Esophagus squamous epithelium (tissue), 5 donors: ENCODE measurements around the gene ARFGAP1. TPM values are rescaled to one million over a fixed set of nuclear protein-coding genes. Genes with fewer than 3 reads are reported as not detected.

Experiments
- DNase-seq: peaks from one replicate; lab custom pipeline; 2025; lab: John Stamatoyannopoulos, UW
- H3K27ac ChIP-seq, 4 donors: fragments of 200-600 bp; sonication (generic); one replicate each; pipeline ENCODE4 v1.5.1; 2016 to 2019; ENCODE audit warnings: mild to moderate bottlenecking in 1 of 4
- H3K27me3 ChIP-seq, 4 donors: fragments of 200-600 bp; sonication (generic); 1 replicate in 3 of 4; 2 replicates in 1 of 4; pipeline versions ENCODE4 v1.5.1 to v1.6.0; 2017 to 2021; ENCODE audit warnings: antibody characterized with exemption in 1 of 4
- H3K36me3 ChIP-seq, 3 donors: fragments of 200-600 bp; sonication (generic); one replicate each; pipeline ENCODE4 v1.5.1; 2016 to 2019
- H3K4me1 ChIP-seq, 3 donors: fragments of 200-600 bp; sonication (generic); one replicate each; pipeline ENCODE4 v1.5.1; 2017 to 2019
- H3K4me3 ChIP-seq, 4 donors: fragments of 200-600 bp; sonication (generic); 1 replicate in 3 of 4; 2 replicates in 1 of 4; pipeline ENCODE4 v1.5.1; 2016 to 2019; ENCODE audit warnings: mild to moderate bottlenecking in 2 of 4, moderate library complexity in 1 of 4
- H3K9me3 ChIP-seq, 3 donors: fragments of 200-600 bp; sonication (generic); one replicate each; pipeline ENCODE4 v1.5.1; 2016 to 2019
- POLR2A ChIP-seq, 4 donors: fragments of 450-650 bp; IDR thresholded peaks; one replicate each; pipeline ENCODE4 v1.6.1; 2017; ENCODE audit warnings: antibody characterized with exemption in 4 of 4, mild to moderate bottlenecking in 4 of 4, moderate library complexity in 3 of 4
- WGBS, 2 donors: methylation state at CpG; one replicate each; pipeline ENCODE4 v1.1.5; 2018; 5-methylcytosine and 5-hydroxymethylcytosine counted together
- intact Hi-C: fragments of 100-400 bp; cut with DNase I; formaldehyde crosslinking; loops from one replicate; pipeline ENCODE4 v1.15.0; 2022
- total RNA-seq, 4 donors: library from RNA; depleted of rRNA; stranded (reverse); fragments of >200 nt; gene quantifications; one replicate each; pipeline ENCODE4 v1.1.0, GENCODE V29; 2016
- TF ChIP-seq, protein P1 (sequence below), 6 experiments: fragments of 450-650 bp in 4 of 6; fragments of 200-600 bp in 2 of 6; sonication (generic) in 2 of 6; IDR thresholded peaks; one replicate each; pipeline ENCODE4 v1.5.1; 2016 to 2019; ENCODE audit warnings: antibody characterized with exemption in 6 of 6, mild to moderate bottlenecking in 4 of 6, moderate library complexity in 4 of 6
- donor health status: DM: yes; HTN: yes; CAD: no.

Gene ARFGAP1
- total RNA-seq, 4 donors from 2014 or later: 18.4 to 37.4 (median 30.7) TPM

DNA sequence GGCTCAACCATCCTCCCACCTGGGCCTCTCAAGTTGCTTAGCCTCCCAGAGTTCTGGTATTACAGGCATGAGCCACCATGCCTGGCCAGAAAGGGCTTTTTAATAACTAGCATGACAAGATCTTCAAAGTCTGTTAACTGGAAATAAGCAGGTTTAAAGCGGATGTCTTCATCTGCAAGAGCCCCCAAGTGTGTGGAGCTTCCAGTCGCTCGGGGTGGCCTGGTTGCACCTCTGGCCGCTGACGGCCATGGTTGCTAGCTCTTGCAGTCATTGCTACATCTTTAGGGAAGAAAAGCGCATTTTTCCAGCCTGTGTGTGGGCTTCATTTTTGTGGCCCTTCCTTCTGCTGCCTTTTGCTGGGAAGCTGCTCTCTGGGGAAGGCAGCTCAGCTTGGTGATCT lies 7.8 kb downstream of the ARFGAP1 start:
- peaks cover 30 to 100% (median 45%) of the 10 kb centered on the region in 3 donors for H3K36me3 ChIP-seq
- H3K27ac ChIP-seq: no peak overlapping the region
- H3K9me3 ChIP-seq: no peaks in the 10 kb centered on the region
- WGBS, 2 donors: 93 to 95% methylated on average over 6 of the region's 6 CpGs
- intact Hi-C loops: no loop called here
- H3K4me1 ChIP-seq: peaks cover 0 to under 1% (median 0%) of the 10 kb centered on the region in 3 donors
- no peak for TF ChIP-seq POLR2A (IDR thresholded peaks at IDR 0.05)
- TF ChIP-seq, protein P1, sequence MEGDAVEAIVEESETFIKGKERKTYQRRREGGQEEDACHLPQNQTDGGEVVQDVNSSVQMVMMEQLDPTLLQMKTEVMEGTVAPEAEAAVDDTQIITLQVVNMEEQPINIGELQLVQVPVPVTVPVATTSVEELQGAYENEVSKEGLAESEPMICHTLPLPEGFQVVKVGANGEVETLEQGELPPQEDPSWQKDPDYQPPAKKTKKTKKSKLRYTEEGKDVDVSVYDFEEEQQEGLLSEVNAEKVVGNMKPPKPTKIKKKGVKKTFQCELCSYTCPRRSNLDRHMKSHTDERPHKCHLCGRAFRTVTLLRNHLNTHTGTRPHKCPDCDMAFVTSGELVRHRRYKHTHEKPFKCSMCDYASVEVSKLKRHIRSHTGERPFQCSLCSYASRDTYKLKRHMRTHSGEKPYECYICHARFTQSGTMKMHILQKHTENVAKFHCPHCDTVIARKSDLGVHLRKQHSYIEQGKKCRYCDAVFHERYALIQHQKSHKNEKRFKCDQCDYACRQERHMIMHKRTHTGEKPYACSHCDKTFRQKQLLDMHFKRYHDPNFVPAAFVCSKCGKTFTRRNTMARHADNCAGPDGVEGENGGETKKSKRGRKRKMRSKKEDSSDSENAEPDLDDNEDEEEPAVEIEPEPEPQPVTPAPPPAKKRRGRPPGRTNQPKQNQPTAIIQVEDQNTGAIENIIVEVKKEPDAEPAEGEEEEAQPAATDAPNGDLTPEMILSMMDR (IDR thresholded peaks at IDR 0.05): no peak
- no peaks in the 10 kb centered on the region for H3K27me3 ChIP-seq
- H3K4me3 ChIP-seq: no peak overlapping the region
- no peak for DNase-seq

DNA sequence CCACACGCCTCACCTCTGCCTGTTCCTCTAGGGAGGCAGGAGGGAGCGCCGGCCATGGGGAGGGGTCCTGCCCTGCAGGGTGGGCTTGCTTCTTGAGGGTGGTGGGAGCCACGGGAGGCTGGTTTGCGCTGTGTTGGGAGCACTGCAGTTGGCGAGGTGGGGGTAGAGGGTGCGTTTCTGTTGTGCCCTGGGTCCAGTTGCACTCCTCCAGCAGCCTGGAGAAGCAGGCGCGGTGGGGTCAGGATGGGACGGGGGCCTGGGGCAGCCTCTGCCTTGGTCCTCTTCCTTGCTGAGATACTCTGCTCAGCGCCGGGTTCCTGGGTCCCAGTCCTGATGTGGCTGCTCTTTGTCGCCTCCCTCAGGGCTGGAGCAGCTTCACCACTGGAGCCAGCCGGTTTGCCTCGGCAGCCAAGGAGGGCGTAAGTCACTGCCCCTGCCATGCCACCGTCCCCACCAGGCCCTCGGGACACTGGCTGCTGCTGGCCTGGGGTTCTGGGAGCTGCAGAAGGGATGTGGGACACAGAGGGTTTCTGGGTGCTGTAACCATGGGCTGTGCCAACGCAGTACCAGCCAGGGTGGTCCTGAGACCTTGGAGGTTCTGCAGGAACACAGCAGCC lies 8.4 kb downstream of the ARFGAP1 start:
- Histone ChIP-seq H3K27ac (no peak overlapping the region), H3K4me3 (no peak overlapping the region), H3K9me3 (no peaks in the 10 kb centered on the region), H3K36me3 (peaks cover 32 to 100% (median 47%) of the 10 kb centered on the region in 3 donors), H3K27me3 (no peaks in the 10 kb centered on the region), H3K4me1 (no peaks in the 10 kb centered on the region)
- TF ChIP-seq, protein P1 (IDR thresholded peaks at IDR 0.05): peak in 1 of 6 experiments; percentile 29
- TF ChIP-seq POLR2A (IDR thresholded peaks at IDR 0.05): no peak
- DNase-seq: no peak
- intact Hi-C loops: no loop called here
- WGBS, 2 donors: 83 to 86% methylated on average over 1 to 5 of the region's 19 CpGs

DNA sequence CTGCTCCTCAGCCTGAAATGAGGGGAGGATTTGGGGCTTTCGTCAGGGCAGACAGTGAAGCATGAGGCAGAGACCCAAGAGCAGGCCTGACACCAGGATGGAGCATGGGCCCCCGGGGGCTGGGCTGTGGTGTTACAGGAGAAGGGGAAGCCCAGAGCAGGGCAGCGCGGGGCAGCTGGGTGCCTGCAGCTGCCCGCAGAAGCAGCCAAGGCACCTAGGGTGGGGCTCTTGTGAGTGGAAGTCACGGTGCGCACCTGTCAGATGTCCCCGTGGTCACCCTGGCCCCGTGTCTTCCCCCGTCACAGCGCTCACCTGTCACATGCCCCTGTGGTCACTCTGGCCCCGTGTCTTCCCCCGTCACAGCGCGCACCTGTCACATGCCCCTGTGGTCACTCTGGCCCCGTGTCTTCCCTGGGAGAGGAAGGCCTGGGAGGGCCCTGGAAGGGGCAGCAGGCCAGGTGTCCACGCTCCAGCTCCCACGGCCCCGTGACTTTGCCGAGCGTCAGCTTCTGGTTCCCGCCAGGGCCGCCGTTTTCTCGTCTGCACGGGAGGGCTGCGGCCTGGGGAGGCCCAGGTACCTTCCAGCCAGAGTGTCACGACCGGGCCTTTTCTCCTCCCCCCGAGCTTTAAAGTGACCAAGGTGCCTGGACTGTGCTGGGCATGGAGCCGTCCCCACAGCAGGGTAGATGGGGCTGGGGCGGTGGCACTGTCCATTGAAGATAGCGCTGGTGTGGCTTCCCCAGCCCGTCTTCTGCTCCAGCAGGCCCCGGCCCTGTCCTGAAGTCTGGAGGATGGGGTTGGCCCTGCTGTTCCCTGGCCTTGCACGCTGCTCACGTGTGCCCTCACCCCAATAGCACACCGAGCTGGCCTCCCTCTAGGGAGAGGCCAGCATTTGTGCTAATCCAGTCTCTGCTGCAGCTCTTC lies 9.4 kb downstream of the ARFGAP1 start:
- intact Hi-C loops: no loop called here
- TF ChIP-seq, protein P1 (IDR thresholded peaks at IDR 0.05): no peak
- no peak for TF ChIP-seq POLR2A (IDR thresholded peaks at IDR 0.05)
- no peak for DNase-seq
- Histone ChIP-seq H3K27ac (no peak overlapping the region), H3K4me1 (no peaks in the 10 kb centered on the region), H3K4me3 (no peak overlapping the region), H3K27me3 (no peaks in the 10 kb centered on the region), H3K36me3 (peaks cover 39 to 100% (median 48%) of the 10 kb centered on the region in 3 donors), H3K9me3 (no peaks in the 10 kb centered on the region)
- 93 to 100% methylated on average over 1 to 13 of the region's 38 CpGs for WGBS, 2 donors

DNA sequence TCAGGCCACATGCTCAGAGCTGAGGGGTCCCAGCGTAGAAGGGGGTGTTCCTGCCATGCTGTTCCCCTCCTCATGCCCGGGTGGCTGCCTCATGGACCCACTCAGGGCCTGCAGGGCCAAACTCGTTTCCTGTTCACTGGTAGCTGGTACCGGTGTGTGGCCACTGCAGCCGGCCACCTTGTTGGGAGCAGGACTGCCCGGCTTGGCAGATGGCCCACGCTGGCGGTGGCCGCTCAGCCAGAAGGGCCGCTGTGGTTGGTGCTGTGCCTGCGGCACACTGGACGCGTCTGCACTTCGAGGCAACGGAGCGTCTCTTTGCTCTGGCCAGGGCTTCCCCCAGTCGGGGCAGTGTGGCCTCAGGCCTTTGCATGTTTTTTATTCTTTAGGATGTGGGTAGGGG lies 10.3 kb downstream of the ARFGAP1 start:
- TF ChIP-seq, protein P1 (IDR thresholded peaks at IDR 0.05): no peak
- TF ChIP-seq POLR2A (IDR thresholded peaks at IDR 0.05): no peak

More for the DNA sequence above, 10.3 kb downstream of the ARFGAP1 start:
- intact Hi-C loops: no loop called here
- DNase-seq: no peak
- Histone ChIP-seq H3K4me1 (no peaks in the 10 kb centered on the region), H3K4me3 (no peak overlapping the region), H3K9me3 (no peaks in the 10 kb centered on the region), H3K27me3 (no peaks in the 10 kb centered on the region), H3K27ac (no peak overlapping the region), H3K36me3 (peaks cover 39 to 100% (median 44%) of the 10 kb centered on the region in 3 donors)
- 100% methylated on average over 2 of the region's 17 CpGs; no CpG with 5 or more reads in 1 of the 2 donors for WGBS, 2 donors
